Osteocyte (in vitro differentiated cells): ENCODE data around the gene CXorf38. TPM values are rescaled to one million over a fixed set of nuclear protein-coding genes. Genes with fewer than 3 reads are reported as not detected.

ENCODE experiments used
- DNase-seq: peaks from one replicate; pipeline ENCODE4 v3.0.0; 2021; ENCODE audit warnings: mixed read lengths; ENCODE audit not compliant: unreplicated experiment; ENCODE audit errors: extremely low spot score
- H3K27ac Mint-ChIP-seq: one replicate; pipeline ENCODE4 v1.8.0; 2021; ENCODE audit warnings: mild to moderate bottlenecking, mixed read lengths; ENCODE audit not compliant: unreplicated experiment
- H3K27me3 Mint-ChIP-seq: one replicate; pipeline ENCODE4 v1.8.0; 2021; ENCODE audit warnings: mixed read lengths; ENCODE audit not compliant: unreplicated experiment
- H3K36me3 Mint-ChIP-seq: one replicate; pipeline ENCODE4 v1.8.0; 2021; ENCODE audit warnings: mixed read lengths; ENCODE audit not compliant: unreplicated experiment
- H3K4me1 Mint-ChIP-seq: one replicate; pipeline ENCODE4 v1.8.0; 2021; ENCODE audit warnings: mixed read lengths; ENCODE audit not compliant: unreplicated experiment
- H3K4me3 Mint-ChIP-seq: one replicate; pipeline ENCODE4 v1.8.0; 2021; ENCODE audit warnings: mild to moderate bottlenecking, moderate library complexity, mixed read lengths; ENCODE audit not compliant: unreplicated experiment
- H3K9me3 Mint-ChIP-seq: one replicate; pipeline ENCODE4 v1.8.0; 2021; ENCODE audit warnings: mixed read lengths; ENCODE audit not compliant: unreplicated experiment
- CTCF ChIP-seq: fragments of 200-600 bp; sonication (generic); IDR thresholded peaks from 2 replicates; pipeline ENCODE4 v1.5.0; 2021; ENCODE audit warnings: antibody characterized with exemption, mild to moderate bottlenecking, moderate library complexity
- total RNA-seq: library from RNA; stranded (reverse); gene quantifications from 2 replicates; pipeline ENCODE4 v1.2.1, GENCODE V29; 2021

CXorf38 gene
- total RNA-seq, 1 donor from 2014 or later, result 9.9 TPM

- TF ChIP-seq CTCF, result no peak
- peaks cover 16% of the 10 kb centered on the region for H3K36me3 Mint-ChIP-seq
- DNase-seq, result no peak
- no peaks in the 10 kb centered on the region for H3K9me3 Mint-ChIP-seq
- H3K4me3 Mint-ChIP-seq, result no peak overlapping the region
- H3K4me1 Mint-ChIP-seq, result no peaks in the 10 kb centered on the region
- no peaks in the 10 kb centered on the region for H3K27me3 Mint-ChIP-seq
- H3K27ac Mint-ChIP-seq, result no peak overlapping the region
These were observed 18.9 kb downstream of the CXorf38 start for GRCh38 chrX:40628506-40628905.

- Mint-ChIP-seq H3K27ac (no peak overlapping the region), H3K36me3 (peaks cover 7% of the 10 kb centered on the region), H3K4me1 (no peaks in the 10 kb centered on the region), H3K27me3 (no peaks in the 10 kb centered on the region), H3K9me3 (no peaks in the 10 kb centered on the region), H3K4me3 (no peak overlapping the region)
- TF ChIP-seq CTCF, result no peak
- DNase-seq, result no peak
These were observed 22.1 kb downstream of the CXorf38 start for GRCh38 chrX:40625294-40625693.

DNA sequence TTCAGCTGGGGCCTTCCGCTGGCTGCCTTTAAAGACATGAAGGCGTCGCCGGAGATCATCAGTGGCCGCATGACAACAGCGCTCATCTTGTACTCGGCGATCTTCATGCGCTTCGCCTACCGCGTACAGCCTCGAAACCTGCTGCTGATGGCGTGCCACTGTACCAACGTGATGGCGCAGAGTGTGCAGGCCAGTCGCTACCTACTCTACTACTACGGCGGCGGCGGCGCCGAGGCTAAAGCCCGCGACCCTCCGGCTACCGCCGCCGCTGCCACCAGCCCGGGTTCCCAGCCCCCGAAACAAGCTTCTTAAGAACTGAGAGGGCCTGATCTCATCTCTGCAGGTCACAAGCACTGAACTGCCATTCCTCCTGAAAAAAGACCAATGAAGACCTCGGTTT is 23.7 kb downstream of the CXorf38 start:
- Mint-ChIP-seq H3K4me1 (no peaks in the 10 kb centered on the region), H3K4me3 (no peak overlapping the region), H3K9me3 (no peaks in the 10 kb centered on the region)

GRCh38 chrX:40623139-40623536 is 24.2 kb downstream of the CXorf38 start, which contains the start of gene MPC1L:
MPC1L (plus strand) TSS chrX:40623428; CDS start chrX:40623566, 138 bp downstream.
- Mint-ChIP-seq H3K27me3 (no peaks in the 10 kb centered on the region), H3K9me3 (no peaks in the 10 kb centered on the region), H3K4me1 (no peaks in the 10 kb centered on the region), H3K36me3 (peaks cover 7% of the 10 kb centered on the region), H3K27ac (no peak within 1 kb of the TSS), H3K4me3 (no peak within 1 kb of the TSS)
- TF ChIP-seq CTCF, result no peak
- DNase-seq, result no peak

More for the DNA sequence above, 23.7 kb downstream of the CXorf38 start:
- peaks cover 7% of the 10 kb centered on the region for H3K36me3 Mint-ChIP-seq
- no peak for DNase-seq
- H3K27ac Mint-ChIP-seq, result no peak overlapping the region
- H3K27me3 Mint-ChIP-seq, result no peaks in the 10 kb centered on the region
- TF ChIP-seq CTCF, result no peak

GRCh38 chrX:40622479-40623138 is 24.8 kb downstream of the CXorf38 start:
- no peak overlapping the region for H3K4me3 Mint-ChIP-seq
- H3K36me3 Mint-ChIP-seq, result peaks cover 3% of the 10 kb centered on the region
- no peak for TF ChIP-seq CTCF
- H3K27me3 Mint-ChIP-seq, result no peaks in the 10 kb centered on the region
- DNase-seq, result no peak
- peaks cover under 1% of the 10 kb centered on the region for H3K9me3 Mint-ChIP-seq
- H3K4me1 Mint-ChIP-seq, result no peaks in the 10 kb centered on the region
- no peak overlapping the region for H3K27ac Mint-ChIP-seq
